HG03571 (cell line): ENCODE results near the gene TSPAN3.

Experiments
- ATAC-seq: cut with Tn5 transposase; IDR thresholded peaks from one replicate; pipeline ENCODE4 v1.9.1; 2021; ENCODE audit not compliant: unreplicated experiment

Gene TSPAN3

DNA sequence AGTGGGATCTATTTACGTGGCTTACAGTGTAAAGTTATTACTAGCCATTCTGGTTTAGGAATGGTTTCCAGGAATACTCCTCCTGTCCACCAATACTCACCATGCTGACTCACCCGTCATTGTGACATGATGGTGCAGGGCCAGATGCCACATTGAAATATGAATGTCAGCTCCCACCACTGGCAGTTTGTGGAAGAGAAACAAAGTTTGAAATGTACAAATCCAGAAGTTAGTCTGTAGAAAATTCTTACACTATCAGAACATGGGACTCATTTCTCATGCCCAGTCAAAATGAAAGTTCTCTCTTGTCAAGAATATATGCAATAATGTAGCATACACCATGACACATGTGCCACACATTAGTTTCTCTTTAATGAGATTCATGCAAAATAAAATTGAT, 14.4 kb upstream of the TSPAN3 start:
- no peak for ATAC-seq

DNA sequence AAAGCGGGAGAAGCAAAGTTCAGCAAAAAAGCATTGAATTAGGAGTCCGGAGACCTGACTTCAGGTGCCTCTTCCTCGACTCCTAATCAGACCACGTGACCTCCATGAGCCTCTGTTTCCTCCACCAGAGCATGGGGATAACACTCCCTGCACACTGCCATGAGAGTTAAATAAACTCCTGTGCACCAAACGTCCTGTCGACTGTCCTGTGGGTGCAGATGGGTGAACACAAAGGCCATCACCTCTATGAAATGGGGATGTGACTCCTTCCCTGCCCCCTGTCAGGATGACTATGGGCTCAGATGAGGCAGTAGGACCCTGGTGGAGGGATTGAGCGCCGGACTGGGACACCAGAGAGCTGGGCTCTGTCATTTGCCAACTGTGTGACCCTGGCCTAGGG, 13.5 kb upstream of the TSPAN3 start:
- no peak for ATAC-seq

DNA sequence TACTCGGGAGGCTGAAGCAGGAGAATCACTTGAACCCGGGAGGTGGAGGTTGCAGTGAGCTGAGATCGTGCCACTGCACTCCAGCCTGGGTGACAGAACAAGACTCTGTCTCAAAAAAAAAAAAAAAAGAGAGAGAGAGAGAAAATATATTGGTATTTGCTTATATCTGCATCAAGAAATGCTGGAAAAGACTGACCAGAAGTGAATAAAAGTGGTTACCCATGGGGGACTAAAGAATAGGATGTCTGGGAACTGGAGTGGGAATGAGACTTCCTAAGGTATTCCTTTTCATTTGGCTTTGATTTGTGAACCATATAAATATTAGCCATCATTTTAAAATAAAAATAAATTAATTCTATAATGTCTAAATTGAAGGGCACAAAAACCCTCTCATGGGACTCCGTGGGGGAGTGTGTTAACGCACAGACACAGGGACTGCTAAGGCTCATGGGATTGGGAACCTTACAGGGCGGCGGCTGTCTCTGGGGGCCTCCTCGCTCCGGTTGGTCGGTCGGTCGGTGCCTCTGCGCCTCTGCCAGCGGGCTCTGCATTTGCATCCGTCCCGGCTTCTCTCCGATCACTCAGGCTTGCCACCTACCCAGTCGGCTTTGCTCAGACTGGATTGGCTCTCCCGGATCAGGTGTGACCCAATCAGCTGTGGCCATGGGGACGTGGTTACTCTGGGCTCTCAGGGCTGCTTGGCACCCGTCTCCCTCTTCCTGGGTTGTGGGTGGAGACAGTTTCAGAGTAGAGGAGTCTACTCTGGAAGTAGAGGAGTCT, 12.7 kb upstream of the TSPAN3 start:
- no peak for ATAC-seq

DNA sequence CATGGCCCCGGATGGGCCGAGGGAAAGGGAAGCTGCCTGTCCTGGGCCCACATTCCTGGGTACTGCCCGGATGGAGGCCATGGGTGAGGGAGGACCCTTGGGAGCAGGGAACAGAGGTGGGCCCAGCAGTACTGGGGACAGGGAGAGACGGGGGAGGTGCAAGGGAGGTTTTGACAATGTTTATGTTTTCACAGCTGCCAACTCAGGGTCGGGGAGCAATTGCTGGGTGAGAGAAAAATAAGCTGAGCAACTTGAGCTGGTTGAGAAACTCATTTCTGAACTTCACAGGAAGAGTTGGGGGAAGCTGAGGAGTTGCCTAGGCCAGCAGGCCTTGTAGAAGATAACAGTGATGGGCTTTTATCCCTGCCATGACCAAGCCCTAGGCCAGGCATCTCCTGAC, 11.1 kb upstream of the TSPAN3 start:
- ATAC-seq: no peak

DNA sequence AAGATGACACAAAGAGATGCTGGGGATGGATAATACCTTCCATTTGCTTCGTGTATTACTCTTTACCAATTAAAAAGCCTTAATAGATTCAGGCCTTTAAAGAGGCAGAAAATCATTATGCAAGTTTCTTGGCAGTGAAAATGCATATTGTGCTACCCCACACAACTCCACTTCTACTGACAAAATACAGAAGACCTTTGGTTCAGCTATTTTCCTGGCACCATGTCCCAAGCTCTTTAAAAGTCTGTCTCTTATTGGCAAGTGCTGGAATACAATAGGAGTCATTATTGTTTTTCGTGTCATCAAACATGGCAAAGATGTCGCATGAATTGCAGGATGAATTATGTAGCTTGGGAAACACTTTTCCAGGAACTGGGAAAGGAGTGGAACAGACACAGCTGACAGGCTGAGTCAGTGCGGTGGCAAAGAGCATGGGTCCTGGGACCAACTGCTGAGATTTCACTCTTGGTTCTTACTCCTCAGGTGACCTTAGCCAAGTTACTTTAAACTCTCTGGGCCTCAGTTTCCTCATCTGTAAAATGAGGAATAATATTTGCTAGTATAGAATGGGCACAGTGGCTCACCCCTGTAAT, 5.5 kb upstream of the TSPAN3 start:
- ATAC-seq: no peak

DNA sequence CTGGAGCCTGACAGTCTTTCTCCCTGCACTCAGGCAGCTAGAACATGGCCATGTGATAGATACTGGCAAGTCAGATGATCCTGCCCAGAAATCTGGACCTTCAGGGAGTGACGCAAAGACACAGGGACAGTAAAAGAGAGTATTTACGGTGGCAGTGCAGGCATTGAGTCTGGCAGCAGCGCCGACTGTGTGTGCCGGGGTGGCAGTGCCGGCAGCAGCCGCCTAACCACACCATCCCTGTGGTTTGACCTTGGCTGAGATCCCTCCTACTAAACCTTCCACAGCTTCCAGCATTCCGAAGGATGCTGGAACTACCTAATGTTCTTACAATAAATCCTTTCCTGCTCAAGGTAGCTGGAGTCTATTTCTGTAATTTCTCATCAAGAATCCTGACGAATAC, 4.6 kb upstream of the TSPAN3 start:
- no peak for ATAC-seq

DNA sequence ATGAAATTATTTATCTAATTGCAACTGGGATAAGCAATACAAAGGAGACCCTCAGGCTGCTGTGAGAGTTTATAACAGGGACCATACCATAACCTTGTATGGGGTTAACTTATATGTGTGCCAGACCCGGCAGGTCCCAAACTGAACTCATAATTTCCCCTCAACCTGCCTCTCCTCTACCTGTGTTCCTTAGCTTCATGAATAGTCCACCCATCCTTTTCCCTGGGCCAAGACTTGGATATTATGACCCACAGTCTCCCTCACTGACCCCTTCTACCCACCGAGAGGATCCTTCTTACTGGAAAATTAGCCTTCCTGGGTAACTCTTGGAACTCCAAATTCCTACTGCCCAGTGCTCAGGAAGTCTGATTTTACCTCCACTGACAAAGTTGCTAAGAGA, 3.4 kb upstream of the TSPAN3 start:
- ATAC-seq: no peak

DNA sequence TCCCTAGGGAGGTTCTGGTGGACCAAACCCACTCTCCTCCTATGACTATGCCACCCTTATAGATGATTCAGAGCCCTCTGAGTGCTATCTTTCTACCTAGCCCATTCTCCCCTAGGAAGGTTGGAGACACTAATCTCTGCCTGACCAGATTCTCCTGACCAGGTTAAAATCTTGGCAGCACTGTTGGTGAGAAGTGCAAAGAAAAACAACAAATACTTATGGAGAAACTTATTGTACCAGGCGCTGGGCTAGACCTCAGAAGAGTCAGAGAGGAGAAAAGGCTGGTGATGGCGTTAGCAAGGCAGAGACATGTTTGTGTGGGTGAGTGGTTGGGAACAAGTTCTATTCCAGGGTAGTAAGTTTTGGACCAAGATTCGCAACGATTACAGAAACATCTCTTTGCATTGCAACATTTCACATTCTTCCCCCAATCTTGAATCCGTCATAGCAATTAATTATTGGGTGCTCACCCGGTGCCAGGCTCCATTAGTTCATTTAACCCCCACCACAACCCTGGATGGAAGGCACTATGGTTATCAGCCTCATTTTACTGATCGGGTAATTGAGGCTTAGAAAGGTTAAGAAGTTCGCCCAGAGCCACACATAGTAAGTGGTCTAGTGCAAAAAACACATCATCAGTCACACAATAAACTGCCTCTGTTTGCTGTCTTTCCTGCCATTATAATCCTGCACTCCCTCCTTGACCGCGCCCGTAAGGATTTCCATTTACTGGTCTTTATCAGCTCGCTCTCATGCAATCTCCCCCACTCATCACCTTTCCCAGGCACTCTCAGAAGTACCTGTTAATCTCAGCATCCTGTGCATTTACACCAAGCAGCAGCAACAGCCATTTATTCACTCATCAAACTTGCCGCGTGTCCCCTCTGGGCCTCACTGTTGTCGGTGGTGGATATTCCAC, 655 bp upstream of the TSPAN3 start:
- no peak for ATAC-seq

DNA sequence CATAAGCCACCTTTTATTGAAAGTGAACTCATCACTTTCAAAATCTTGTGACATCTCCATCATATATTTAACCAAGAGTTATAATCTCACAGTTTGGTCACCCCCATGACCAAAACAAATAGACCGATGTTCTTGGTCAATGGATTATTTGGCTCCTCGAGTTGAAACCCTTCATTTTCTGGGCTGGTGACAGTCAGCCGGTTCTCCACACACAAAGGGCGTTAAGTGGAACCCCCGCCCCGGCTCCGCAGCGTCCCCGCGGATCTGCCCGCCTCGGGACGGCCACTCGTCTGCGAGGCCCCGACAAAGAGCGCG, 772 bp downstream of the TSPAN3 start:
- ATAC-seq: no peak

DNA sequence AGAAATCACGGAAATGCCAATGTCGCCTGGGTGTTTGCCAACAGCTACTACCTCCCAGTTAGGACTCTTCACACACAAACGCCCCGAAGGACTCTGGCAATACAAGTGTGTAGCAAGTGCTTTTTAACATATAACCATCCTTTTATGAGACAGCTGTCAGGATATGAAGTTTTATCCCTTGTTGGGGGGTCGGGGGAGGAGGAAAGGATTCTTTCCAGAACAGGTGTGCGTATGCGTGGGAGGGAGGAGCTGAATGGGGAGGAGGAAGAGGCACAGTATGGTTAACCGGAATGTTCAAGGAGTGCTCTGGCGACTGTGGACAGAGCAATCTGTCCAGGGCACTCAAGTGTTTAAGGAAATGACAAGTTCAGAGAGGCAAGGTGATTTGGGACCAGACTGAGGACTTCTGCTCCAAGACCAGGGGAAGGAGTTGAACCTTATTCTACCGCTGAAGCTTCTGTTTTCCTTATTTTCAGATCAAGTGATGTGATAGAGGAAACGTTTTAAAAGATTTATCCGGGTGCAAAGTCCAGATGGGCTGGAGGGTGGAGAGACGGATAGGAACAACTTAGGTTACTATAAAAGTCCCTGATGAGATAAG, 1.3 kb downstream of the TSPAN3 start:
- ATAC-seq: no peak

DNA sequence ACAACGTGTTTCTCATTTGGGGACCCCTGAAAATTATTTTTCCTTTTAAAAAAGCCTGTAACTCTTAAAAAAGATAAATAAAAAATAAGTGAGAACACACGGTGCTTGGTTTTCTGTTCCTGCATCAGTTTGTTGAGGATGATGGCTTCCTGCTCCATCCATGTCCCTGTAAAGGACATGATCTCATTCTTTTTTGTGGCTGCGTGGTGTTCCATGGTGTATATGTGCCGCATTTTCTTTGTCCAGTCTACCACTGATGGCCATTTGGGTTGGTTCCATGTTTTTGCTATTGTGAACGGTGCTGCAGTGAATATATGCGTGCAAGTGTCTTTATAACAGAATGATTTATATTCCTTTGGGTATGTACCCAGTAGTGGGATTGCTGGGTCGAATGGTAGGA, 2.3 kb downstream of the TSPAN3 start:
- no peak for ATAC-seq

DNA sequence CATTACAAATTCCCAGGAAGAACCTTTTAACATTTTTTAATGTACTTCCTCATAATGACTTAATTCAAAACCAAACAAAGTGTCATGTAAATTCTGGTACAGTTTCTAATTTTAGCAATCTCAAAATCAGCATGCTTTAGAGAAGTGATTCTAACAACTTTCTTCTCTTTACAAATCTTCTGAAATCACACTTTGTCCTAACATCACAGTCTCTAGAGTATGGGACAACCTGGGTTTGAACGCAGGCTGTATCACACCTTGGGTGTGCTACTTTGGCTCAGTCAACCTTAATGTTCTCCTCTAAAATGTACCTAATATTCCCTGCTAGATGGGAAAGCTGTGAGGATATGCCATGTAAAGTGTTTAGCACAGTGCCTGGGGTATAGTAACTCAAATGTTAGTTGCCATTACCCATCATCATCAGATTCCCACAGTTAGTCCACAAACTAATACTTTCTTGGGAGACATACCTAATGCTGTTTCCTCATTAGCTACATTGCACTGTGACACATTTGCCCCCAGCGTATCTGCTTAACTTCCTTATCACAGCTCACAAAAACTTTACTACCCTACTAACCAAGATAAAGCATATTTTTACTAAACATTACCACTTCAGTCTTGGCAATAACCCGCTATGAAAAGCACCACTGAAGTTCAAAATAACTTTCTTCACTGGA, 3.1 kb downstream of the TSPAN3 start:
- ATAC-seq: no peak

DNA sequence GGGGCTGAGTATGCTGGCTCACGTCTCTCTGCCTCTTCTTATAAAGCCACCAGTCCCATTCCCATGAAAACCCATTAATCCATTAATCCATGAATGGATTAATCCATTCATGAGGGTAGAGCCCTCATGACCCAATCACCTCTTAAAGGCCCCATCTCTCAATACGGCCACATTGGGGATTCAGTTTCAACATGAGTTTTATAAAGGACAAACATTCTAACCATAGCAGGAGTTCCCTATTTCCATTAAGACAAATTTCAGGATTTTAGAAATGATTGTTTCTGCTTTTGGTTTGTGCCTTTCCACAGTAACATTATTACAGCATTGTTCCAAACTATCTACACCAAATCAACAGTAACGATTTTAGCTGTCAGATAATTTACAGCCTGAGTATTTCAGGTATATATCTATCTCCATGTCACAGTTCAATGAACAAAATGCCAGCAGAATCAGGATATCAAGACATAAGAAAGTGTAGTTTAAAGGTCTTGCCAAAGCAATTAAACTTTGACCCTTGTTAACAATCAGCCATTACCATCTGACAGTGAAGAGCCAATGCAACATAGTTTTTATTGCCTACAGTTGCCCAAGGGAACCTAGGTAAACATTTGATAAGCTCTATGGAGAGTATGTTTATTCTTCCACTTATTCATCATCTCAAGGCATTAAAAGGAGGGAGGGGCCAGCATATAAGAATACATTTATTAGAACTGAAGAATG, 3.8 kb downstream of the TSPAN3 start:
- no peak for ATAC-seq

DNA sequence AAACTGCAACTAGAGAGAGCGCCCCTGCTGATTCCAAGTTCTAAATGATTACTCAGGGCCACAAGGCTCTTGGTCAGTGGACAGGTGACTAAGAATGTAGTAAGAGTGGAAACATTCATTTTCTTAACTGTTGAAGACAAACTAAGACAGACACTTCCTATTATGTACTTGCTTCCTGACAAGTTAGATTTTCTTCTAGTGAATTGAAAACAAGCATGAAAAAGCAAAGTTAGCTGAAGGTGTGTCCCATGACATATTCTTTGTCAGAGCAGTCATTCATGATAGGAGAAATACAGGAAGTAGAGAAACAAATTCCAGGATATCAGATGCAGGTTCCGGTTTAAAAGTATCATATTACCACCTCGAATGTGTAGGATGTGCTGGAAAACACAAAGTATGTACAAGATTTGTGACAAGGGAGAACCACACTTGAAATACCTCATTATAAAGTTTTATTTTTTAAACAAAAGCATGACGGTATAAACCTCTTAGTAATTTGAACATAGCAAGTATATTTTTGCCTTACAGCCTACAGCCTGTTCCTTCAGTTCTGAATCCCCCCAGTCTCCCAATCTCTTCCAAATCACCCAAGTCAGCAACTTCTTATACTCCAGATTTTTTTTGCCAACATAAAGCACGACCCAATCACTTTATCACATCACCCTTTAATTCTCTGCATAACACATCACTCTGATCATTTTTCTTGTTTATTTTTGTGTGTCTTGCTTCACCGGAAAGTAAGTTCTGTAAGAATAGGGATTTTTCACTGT, 6.2 kb downstream of the TSPAN3 start:
- no peak for ATAC-seq

DNA sequence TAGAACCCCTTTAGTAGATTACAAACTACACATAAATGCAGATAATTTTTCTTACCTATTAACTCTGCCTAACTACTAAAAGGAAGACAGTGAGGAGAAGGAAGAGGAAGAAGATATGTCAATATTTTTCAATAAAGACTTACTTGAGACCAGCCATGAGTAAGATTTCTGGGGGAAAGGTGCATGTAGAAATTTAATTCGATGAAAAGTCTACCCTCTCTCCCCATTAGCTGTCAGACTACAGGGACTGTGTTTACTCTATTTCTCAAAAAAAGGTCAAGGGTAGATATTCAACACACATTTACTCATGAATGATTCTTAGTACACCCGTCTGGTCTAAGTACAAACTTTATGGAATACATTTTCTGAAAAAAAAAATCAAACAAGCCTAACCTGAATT, 6.8 kb downstream of the TSPAN3 start:
- ATAC-seq: no peak

DNA sequence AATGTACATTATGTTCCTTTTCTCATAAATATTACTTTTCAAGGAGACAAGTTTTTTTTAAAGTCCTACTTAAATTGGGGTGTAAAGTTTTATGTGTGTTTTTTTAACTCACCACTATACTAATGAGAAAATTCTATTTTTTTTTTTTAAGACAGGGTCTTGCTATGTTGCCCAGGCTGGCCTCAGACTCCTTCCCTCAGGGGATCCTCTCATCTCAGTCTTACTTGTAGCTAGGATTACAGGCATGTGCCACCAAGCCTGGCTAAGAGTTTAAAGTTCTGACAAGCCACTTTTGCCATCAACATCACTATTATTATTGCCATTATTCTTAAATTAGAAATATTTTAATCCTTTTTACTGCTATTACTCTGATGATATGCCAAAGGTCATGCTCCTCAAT, 7.7 kb downstream of the TSPAN3 start:
- ATAC-seq: no peak

DNA sequence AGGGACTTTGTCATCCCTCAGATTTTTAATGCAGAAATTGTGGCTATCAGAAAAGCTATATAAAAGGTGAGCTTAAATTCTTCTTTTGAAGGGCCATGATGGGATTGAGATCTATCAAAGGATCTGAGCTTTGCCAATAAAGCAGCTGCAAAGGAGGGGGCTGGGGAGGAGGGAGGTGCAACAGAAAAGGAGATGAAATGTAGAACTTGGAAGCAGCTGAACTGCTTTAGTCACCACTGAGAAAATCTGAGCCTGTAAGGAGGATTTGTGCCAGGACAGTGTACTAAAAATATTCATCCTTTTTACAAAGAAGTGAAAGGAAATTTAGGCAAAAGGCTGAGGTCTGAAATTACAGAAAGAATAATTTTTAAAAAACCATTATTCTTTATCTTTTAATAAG, 10.4 kb downstream of the TSPAN3 start:
- ATAC-seq: no peak

DNA sequence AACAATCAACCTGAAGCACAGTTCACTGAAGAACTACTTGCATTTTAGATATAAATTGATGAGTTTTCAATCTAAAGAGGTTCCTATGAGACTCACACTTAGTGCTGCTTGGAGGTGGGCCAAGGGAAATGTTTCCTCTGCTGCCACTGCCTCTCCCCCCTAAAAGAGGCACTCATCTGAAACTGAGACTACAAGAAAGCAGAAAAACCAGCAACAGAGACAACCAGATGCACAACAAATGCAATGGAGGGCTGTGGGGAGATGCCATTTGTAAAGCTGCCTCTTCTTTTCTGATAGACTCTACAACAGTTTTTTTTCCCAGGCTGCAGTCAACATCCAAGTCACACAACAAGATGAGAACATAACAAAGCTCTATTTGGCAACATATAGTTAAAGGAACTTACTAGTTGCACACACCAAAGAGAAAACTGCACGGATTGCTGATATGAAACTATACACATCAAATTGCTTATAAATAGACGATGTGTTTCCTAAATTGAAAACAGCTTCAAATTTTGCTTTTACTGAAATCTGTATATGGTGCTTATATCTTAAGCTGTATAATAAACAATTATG, 11.0 kb downstream of the TSPAN3 start:
- no peak for ATAC-seq

DNA sequence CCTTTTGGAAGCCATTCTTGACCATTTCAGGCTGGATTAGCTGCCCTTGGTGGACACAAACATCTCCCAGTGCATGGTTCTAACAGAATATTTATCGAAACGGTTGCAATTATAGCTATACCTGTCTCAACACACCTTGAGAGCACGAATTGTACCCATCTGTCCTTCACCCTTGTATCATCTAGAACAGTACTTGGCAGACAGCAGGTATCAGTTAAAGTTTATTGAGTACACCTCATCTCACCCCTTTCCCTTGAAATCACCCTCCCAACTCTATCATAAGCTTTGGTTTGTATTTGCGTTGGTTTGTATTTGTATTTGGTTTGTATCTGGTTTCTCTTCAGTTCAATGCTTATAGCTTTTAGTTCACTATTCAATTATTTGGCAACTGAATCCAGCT, 12.4 kb downstream of the TSPAN3 start:
- no peak for ATAC-seq
